K562 (cell line): ENCODE data around the gene TUBD1. TPM values are rescaled to one million over a fixed set of nuclear protein-coding genes. Genes with fewer than 3 reads are reported as not detected.

Experiments
- ATF3 ChIP-seq, 2 experiments: fragments of 450-650 bp in 1 of 2; sonication (generic) in 1 of 2; formaldehyde crosslinking in 1 of 2; IDR thresholded peaks in 1 of 2; conservative IDR thresholded peaks in 1 of 2; 2 replicates each; pipeline versions ENCODE4 v1.6.1 to v1.8.1; 2016 to 2023; ENCODE audit warnings: mild to moderate bottlenecking in 2 of 2, moderate library complexity in 2 of 2, inconsistent platforms in 1 of 2, missing genetic modification reagents in 1 of 2
- CHD1 ChIP-seq: fragments of 200-600 bp; sonication (generic); IDR thresholded peaks from one replicate; pipeline ENCODE4 v1.6.1; 2012; ENCODE audit warnings: mild to moderate bottlenecking, moderate library complexity, low read length, inconsistent platforms
- CLOCK ChIP-seq: fragments of 250-450 bp; sonication (Bioruptor Pico); IDR thresholded peaks from 2 replicates; pipeline ENCODE4 v1.4.0; 2020; ENCODE audit warnings: mild to moderate bottlenecking, moderate library complexity, borderline replicate concordance
- E4F1 ChIP-seq: fragments of 250-450 bp; sonication (Bioruptor Pico); IDR thresholded peaks from 2 replicates; pipeline ENCODE4 v1.5.0; 2021; ENCODE audit warnings: mild to moderate bottlenecking, borderline replicate concordance
- HEY1 ChIP-seq: fragments of 250-450 bp; sonication (Bioruptor Pico); IDR thresholded peaks from 2 replicates; pipeline ENCODE4 v1.5.0; 2020; ENCODE audit warnings: mild to moderate bottlenecking, moderate library complexity, borderline replicate concordance
- MGA ChIP-seq: fragments of 450-650 bp; IDR thresholded peaks from 2 replicates; pipeline ENCODE4 v1.6.1; 2016; ENCODE audit warnings: mild to moderate bottlenecking, moderate library complexity
- POLR2A ChIP-seq: fragments of 450-650 bp; conservative IDR thresholded peaks from 2 replicates; pipeline ENCODE4 v1.6.1; 2016
- TRIM24 ChIP-seq, 2 experiments: fragments of 450-650 bp; IDR thresholded peaks; 2 replicates each; pipeline ENCODE4 v1.6.1; 2016
- polyA plus RNA-seq, 8 experiments: library from polyadenylated mRNA; depleted of rRNA in 4 of 8; stranded (reverse) in 5 of 8; unstranded in 3 of 8; fragments of >200 nt; fragmentation: Nextera tagmentation in 2 of 8; fragmentation: Illumina TruSeq in 1 of 8; extraction: Ambion mirVana in 2 of 8; extraction: Trizol in 1 of 8; gene quantifications; 2 replicates each; pipeline versions ENCODE4 v1.2.1 to v1.2.3, GENCODE V29; 2011 to 2014; ENCODE audit warnings: inconsistent platforms in 1 of 8, missing spikeins in 1 of 8
- total RNA-seq, 7 experiments: library from RNA; depleted of rRNA in 6 of 7; stranded (reverse); fragments of >200 nt in 6 of 7; fragmentation: Illumina TruSeq in 2 of 7; extraction: Trizol in 2 of 7; gene quantifications; 2 replicates each; pipeline versions ENCODE4 v1.2.1 to v1.2.3, GENCODE V29; 2011 to 2021; ENCODE audit warnings: low replicate concordance in 1 of 7

Gene TUBD1
- total and polyA plus RNA-seq, 9 of the 15 experiments (the other 6 are each of a cell fraction or from before 2014, with no cell fraction given): 10.8 to 35.3 (median 17.9) TPM

- TF ChIP-seq CLOCK (CRISPR knock-in tag): no peak
- peak; percentile 78; the same call in 1 of the 2 replicates for TF ChIP-seq HEY1 (CRISPR knock-in tag)
- peak; percentile 77; the same call in 1 of the 2 replicates for TF ChIP-seq E4F1 (CRISPR knock-in tag)
- TF ChIP-seq TRIM24 (IDR thresholded peaks at IDR 0.05): 0 out of 4 replicates have a peak, but pooled peaks of 1 of the 2 experiments have one; percentile 10
- TF ChIP-seq ATF3 (IDR thresholded peaks at IDR 0.05): peak; percentile 79
- TF ChIP-seq ATF3 (CRISPR knock-in tag; conservative IDR thresholded peaks at IDR 0.05): no peak; the same call in 1 of the 2 replicates
- TF ChIP-seq CHD1: no peak
- TF ChIP-seq POLR2A: peak; percentile 89
- no peak; the same call in 1 of the 2 replicates for TF ChIP-seq MGA
These were observed 49.7 kb downstream of the TUBD1 start (continued) for GRCh38 chr17:59842901-59843652.
